Measurements from ENCODE around the gene TGOLN2. TPM values are rescaled to one million over a fixed set of nuclear protein-coding genes. Genes with fewer than 3 reads are reported as not detected.

Gene TGOLN2
- total RNA-seq, 1 donor from 2014 or later, result 96.5 TPM

Other genes with a start within 250 kb of the TGOLN2 start
- gene TCF7L1, start 194.6 kb downstream of the TGOLN2 start, total RNA-seq, result 0.11 and 0.18 TPM in 2 replicates
- gene RETSAT, start 26.5 kb upstream of the TGOLN2 start, total RNA-seq, result 26.3 and 29.6 TPM in 2 replicates
- 17.0 and 18.9 TPM in 2 replicates for gene ELMOD3, start 26.8 kb upstream of the TGOLN2 start, total RNA-seq
- gene CAPG, start 82.4 kb upstream of the TGOLN2 start, total RNA-seq, result 145 and 146 TPM in 2 replicates
- 0.48 and 1.3 TPM in 2 replicates for gene SH2D6, start 90.7 kb upstream of the TGOLN2 start, total RNA-seq
- 395 and 403 TPM in 2 replicates for gene MAT2A, start 211.2 kb upstream of the TGOLN2 start, total RNA-seq
- gene GGCX, start 233.5 kb upstream of the TGOLN2 start, total RNA-seq, result 25.1 and 27.0 TPM in 2 replicates
- gene VAMP8, start 249.6 kb upstream of the TGOLN2 start, total RNA-seq, result 99.7 and 101 TPM in 2 replicates